GM23338 (cell line): ENCODE data around the gene USP10. TPM values are rescaled to one million over a fixed set of nuclear protein-coding genes. Genes with fewer than 3 reads are reported as not detected.
"Not testable (repeated sequence)": the region's sequence is repeated elsewhere in the genome, so short reads cannot be mapped to it uniquely, and the experiment has no call there.

Experiments used
- ATAC-seq: fragments of 200-7000 bp; cut with Tn5 transposase; 3 replicates; pipeline ENCODE4 v1.9.1; 2020
- DNase-seq: peaks from one replicate; pipeline ENCODE4 v3.0.0-alpha.2; 2015; ENCODE audit warnings: low spot score
- H2AFZ ChIP-seq: fragments of 200-600 bp; sonication (generic); 2 replicates; pipeline ENCODE4 v1.8.0; 2016; ENCODE audit warnings: antibody characterized with exemption, mild to moderate bottlenecking, moderate library complexity
- H3F3A ChIP-seq: fragments of 200-600 bp; sonication (generic); replicated peaks from 2 replicates; pipeline ENCODE4 v1.8.0; 2017; ENCODE audit warnings: antibody characterized with exemption, mixed run types, low read depth
- H3K27ac ChIP-seq: fragments of 200-600 bp; sonication (generic); 2 replicates; pipeline ENCODE4 v1.6.1; 2016; ENCODE audit warnings: low read depth
- H3K27me3 ChIP-seq: fragments of 200-600 bp; sonication (generic); 2 replicates; pipeline ENCODE4 v1.8.0; 2016; ENCODE audit warnings: mild to moderate bottlenecking, mixed run types, moderate library complexity; ENCODE audit not compliant: insufficient read depth
- H3K36me3 ChIP-seq: fragments of 200-600 bp; sonication (generic); 2 replicates; pipeline ENCODE4 v1.8.0; 2016; ENCODE audit warnings: mild to moderate bottlenecking; ENCODE audit not compliant: insufficient read depth
- H3K4me1 ChIP-seq: fragments of 200-600 bp; sonication (generic); 2 replicates; pipeline ENCODE4 v1.8.0; 2016; ENCODE audit warnings: mild to moderate bottlenecking, moderate library complexity; ENCODE audit not compliant: insufficient read depth
- H3K4me2 ChIP-seq: fragments of 200-600 bp; sonication (generic); 2 replicates; pipeline ENCODE4 v1.7.1; 2017; ENCODE audit warnings: mixed run types
- H3K4me3 ChIP-seq: fragments of 200-600 bp; sonication (generic); 2 replicates; pipeline ENCODE4 v1.6.1; 2016; ENCODE audit warnings: mixed run types
- H3K79me2 ChIP-seq: fragments of 200-600 bp; sonication (generic); replicated peaks from 2 replicates; pipeline ENCODE4 v1.8.0; 2017; ENCODE audit warnings: mild to moderate bottlenecking; ENCODE audit not compliant: insufficient read depth
- H3K9me2 ChIP-seq: fragments of 200-600 bp; sonication (generic); 2 replicates; pipeline ENCODE4 v1.8.0; 2017; ENCODE audit not compliant: insufficient read depth
- H4K20me1 ChIP-seq: fragments of 200-600 bp; sonication (generic); replicated peaks from 2 replicates; pipeline ENCODE4 v1.8.0; 2017; ENCODE audit warnings: mild to moderate bottlenecking; ENCODE audit not compliant: insufficient read depth
- H3K27ac Mint-ChIP-seq: 2 replicates; pipeline ENCODE4 v1.8.0; 2020; ENCODE audit warnings: inconsistent platforms, mild to moderate bottlenecking, moderate library complexity, mixed read lengths
- H3K27me3 Mint-ChIP-seq: 3 replicates; pipeline ENCODE4 v1.8.0; 2022; ENCODE audit warnings: low read depth, mild to moderate bottlenecking, moderate library complexity, mixed read lengths, inconsistent platforms; ENCODE audit not compliant: insufficient read depth, poor library complexity
- H3K36me3 Mint-ChIP-seq: 3 replicates; pipeline ENCODE4 v1.8.0; 2021; ENCODE audit warnings: low read depth, mild to moderate bottlenecking, inconsistent platforms, moderate library complexity, mixed read lengths
- H3K4me1 Mint-ChIP-seq: 3 replicates; pipeline ENCODE4 v1.8.0; 2020; ENCODE audit warnings: mild to moderate bottlenecking, inconsistent platforms, mixed read lengths
- H3K4me3 Mint-ChIP-seq: 3 replicates; pipeline ENCODE4 v1.8.0; 2021; ENCODE audit warnings: moderate library complexity, mild to moderate bottlenecking, inconsistent platforms, mixed read lengths
- H3K9me3 Mint-ChIP-seq: 3 replicates; pipeline ENCODE4 v1.8.0; 2020; ENCODE audit warnings: moderate library complexity, mild to moderate bottlenecking, inconsistent platforms, mixed read lengths
- EZH2 ChIP-seq: fragments of 200-600 bp; sonication (generic); IDR thresholded peaks from one replicate; pipeline ENCODE4 v1.8.0; 2017; ENCODE audit warnings: antibody characterized with exemption, mild to moderate bottlenecking, low read depth; ENCODE audit not compliant: unreplicated experiment
- EZH2phosphoT487 ChIP-seq: fragments of 200-600 bp; sonication (generic); IDR thresholded peaks from one replicate; pipeline ENCODE4 v1.8.1; 2018; ENCODE audit warnings: antibody characterized with exemption; ENCODE audit not compliant: unreplicated experiment
- JUNB ChIP-seq: IDR thresholded peaks from one replicate; pipeline ENCODE4 v1.6.1; 2016; ENCODE audit warnings: antibody characterized with exemption; ENCODE audit not compliant: unreplicated experiment
- NANOG ChIP-seq: IDR thresholded peaks from 2 replicates; pipeline ENCODE4 v1.6.1; 2016; ENCODE audit warnings: antibody characterized with exemption, borderline replicate concordance
- POLR2AphosphoS5 ChIP-seq: IDR thresholded peaks from 2 replicates; pipeline ENCODE4 v1.6.1; 2016; ENCODE audit warnings: antibody characterized with exemption, low read depth
- REST ChIP-seq: IDR thresholded peaks from one replicate; pipeline ENCODE4 v1.6.1; 2018; ENCODE audit warnings: antibody characterized with exemption; ENCODE audit not compliant: unreplicated experiment
- polyA plus RNA-seq: library from polyadenylated mRNA; unstranded; fragments of >200 nt; fragmentation: Nextera tagmentation; extraction: Ambion mirVana; gene quantifications from 2 replicates; pipeline ENCODE4 v1.2.1, GENCODE V29; 2016
- total RNA-seq: library from RNA; depleted of rRNA; stranded (reverse); fragments of >200 nt; shearing (Covaris generic); gene quantifications from 2 replicates; pipeline ENCODE4 v1.2.3, GENCODE V29; 2014
- TF ChIP-seq, protein P1 (sequence below), 2 experiments: fragments of 200-600 bp in 1 of 2; sonication (generic) in 1 of 2; conservative IDR thresholded peaks; 2 replicates each; pipeline versions ENCODE4 v1.5.1 to v1.6.1; 2016 to 2017; ENCODE audit warnings: antibody characterized with exemption in 2 of 2, low read depth in 2 of 2, mild to moderate bottlenecking in 2 of 2, moderate library complexity in 1 of 2

Gene USP10
- total and polyA plus RNA-seq, 2 experiments from 2014 or later, result 158 to 194 TPM

GRCh38 chr16:84746231-84746630 lies 46.4 kb downstream of the USP10 start (continued):
- TF ChIP-seq, protein P1, sequence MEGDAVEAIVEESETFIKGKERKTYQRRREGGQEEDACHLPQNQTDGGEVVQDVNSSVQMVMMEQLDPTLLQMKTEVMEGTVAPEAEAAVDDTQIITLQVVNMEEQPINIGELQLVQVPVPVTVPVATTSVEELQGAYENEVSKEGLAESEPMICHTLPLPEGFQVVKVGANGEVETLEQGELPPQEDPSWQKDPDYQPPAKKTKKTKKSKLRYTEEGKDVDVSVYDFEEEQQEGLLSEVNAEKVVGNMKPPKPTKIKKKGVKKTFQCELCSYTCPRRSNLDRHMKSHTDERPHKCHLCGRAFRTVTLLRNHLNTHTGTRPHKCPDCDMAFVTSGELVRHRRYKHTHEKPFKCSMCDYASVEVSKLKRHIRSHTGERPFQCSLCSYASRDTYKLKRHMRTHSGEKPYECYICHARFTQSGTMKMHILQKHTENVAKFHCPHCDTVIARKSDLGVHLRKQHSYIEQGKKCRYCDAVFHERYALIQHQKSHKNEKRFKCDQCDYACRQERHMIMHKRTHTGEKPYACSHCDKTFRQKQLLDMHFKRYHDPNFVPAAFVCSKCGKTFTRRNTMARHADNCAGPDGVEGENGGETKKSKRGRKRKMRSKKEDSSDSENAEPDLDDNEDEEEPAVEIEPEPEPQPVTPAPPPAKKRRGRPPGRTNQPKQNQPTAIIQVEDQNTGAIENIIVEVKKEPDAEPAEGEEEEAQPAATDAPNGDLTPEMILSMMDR (conservative IDR thresholded peaks at IDR 0.05; ENCODE audit: low read depth in 2 of 2), result no peak
- no peak for TF ChIP-seq EZH2phosphoT487
- TF ChIP-seq REST, result no peak

DNA sequence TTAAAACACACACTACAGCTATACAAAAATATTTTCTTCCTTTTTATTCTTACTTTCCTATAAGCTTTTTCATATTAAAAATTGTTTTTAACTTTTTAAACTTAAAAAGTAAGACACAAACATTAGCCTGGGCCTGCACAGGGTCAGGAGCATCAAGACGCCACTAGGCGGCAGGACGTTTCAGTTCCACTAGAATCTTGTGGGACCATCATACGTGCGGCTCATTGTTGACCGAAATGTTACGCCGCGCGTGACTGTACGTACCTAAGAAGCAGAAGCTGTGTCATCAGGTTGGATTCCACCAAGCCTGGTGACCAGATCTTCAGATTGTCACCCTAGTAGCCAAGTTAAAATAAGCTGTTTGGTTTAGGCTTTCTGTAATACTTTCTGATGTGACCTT lies 47.1 kb downstream of the USP10 start:
- no peak overlapping the region for H3K4me3 ChIP-seq
- Mint-ChIP-seq H3K4me3 (no peak overlapping the region), H3K27ac (no peak overlapping the region), H3K9me3 (no peaks in the 10 kb centered on the region; the same call in 2 of the 3 replicates), H3K36me3 (peaks cover 27% of the 10 kb centered on the region), H3K4me1 (peaks cover 14% of the 10 kb centered on the region), H3K27me3 (peaks cover 8% of the 10 kb centered on the region)
- DNase-seq (peak; percentile 68), ATAC-seq (peak; percentile 74)
- H4K20me1 ChIP-seq, result peaks cover 61% of the 10 kb centered on the region
- peaks cover 95% of the 10 kb centered on the region for H3K79me2 ChIP-seq
- no peaks in the 10 kb centered on the region for H3K9me2 ChIP-seq
- no peaks in the 10 kb centered on the region for H3K36me3 ChIP-seq
- no peaks in the 10 kb centered on the region for H3K27me3 ChIP-seq
- peaks cover 15% of the 10 kb centered on the region for H3K4me1 ChIP-seq
- H3K27ac ChIP-seq, result no peak overlapping the region
- H3F3A ChIP-seq, result peaks cover 11% of the 10 kb centered on the region; the same call in 1 of the 2 replicates
- no peak overlapping the region for H2AFZ ChIP-seq
- no peak for TF ChIP-seq NANOG
- TF ChIP-seq, protein P1 (conservative IDR thresholded peaks at IDR 0.05; ENCODE audit: low read depth in 2 of 2), result peak; percentile 60 to 74
- TF ChIP-seq JUNB, result no peak
- TF ChIP-seq POLR2AphosphoS5, result no peak
- TF ChIP-seq EZH2, result no peak
- no peak for TF ChIP-seq REST
- no peak overlapping the region for H3K4me2 ChIP-seq

DNA sequence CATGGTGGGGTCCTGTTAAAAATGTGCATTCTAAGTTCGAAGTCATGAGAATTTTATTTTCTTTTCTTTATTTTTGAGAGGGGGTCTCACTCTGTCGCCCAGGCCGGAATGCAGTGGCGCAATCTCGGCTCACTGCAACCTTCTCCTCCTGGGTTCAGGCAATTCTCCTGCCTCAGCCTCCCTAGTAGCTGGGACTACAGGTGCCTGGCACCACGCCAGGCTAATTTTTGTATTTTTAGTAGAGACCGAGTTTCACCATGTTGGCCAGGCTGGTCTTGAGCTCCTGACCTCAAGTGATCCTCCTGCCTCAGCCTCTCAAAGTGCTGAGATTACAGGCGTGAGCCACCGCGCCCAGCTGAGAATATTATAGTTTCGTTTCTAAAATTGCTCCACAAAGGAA lies 48.4 kb downstream of the USP10 start:
- H3K4me2 ChIP-seq, H3F3A ChIP-seq, H3K4me3 ChIP-seq, H3K36me3 ChIP-seq, H3K27me3 Mint-ChIP-seq, H3K4me3 Mint-ChIP-seq, H3K4me1 Mint-ChIP-seq, DNase-seq, H3K27ac Mint-ChIP-seq, H2AFZ ChIP-seq, H3K9me2 ChIP-seq, H3K27me3 ChIP-seq, ATAC-seq, H3K9me3 Mint-ChIP-seq: not testable (repeated sequence)
- Histone ChIP-seq H3K4me1 (peaks cover 11% of the 10 kb centered on the region; the same call in 1 of the 2 replicates), H4K20me1 (peaks cover 59% of the 10 kb centered on the region), H3K27ac (peak overlapping the region; percentile 27; the same call in 1 of the 2 replicates), H3K79me2 (peaks cover 95% of the 10 kb centered on the region)
- peaks cover 27% of the 10 kb centered on the region for H3K36me3 Mint-ChIP-seq
